HepG2 (cell line): ENCODE measurements around the gene CRY1. TPM values are rescaled to one million over a fixed set of nuclear protein-coding genes. Genes with fewer than 3 reads are reported as not detected.

Experiments used
- ZNF737 ChIP-seq: sonication (generic); formaldehyde crosslinking; IDR thresholded peaks from 2 replicates; pipeline ENCODE4 v1.5.0; 2020; ENCODE audit warnings: missing genetic modification reagents, mild to moderate bottlenecking, borderline replicate concordance
- ZNF746 ChIP-seq: sonication (generic); formaldehyde crosslinking; IDR thresholded peaks from 2 replicates; pipeline ENCODE4 v1.8.0; 2022; ENCODE audit warnings: mild to moderate bottlenecking, missing genetic modification reagents
- ZNF839 ChIP-seq: sonication (generic); formaldehyde crosslinking; IDR thresholded peaks from 2 replicates; pipeline ENCODE4 v1.4.0; 2020; ENCODE audit warnings: missing genetic modification reagents, mild to moderate bottlenecking, borderline replicate concordance
- ZNF891 ChIP-seq: sonication (generic); formaldehyde crosslinking; IDR thresholded peaks from 2 replicates; pipeline ENCODE4 v1.5.0; 2020; ENCODE audit warnings: mild to moderate bottlenecking, missing genetic modification reagents
- polyA plus RNA-seq, 8 experiments: library from polyadenylated mRNA; depleted of rRNA in 3 of 8; stranded (reverse) in 7 of 8; unstranded in 1 of 8; fragments of >200 nt; fragmentation: Illumina TruSeq in 4 of 8; extraction: Trizol in 4 of 8; gene quantifications; 2 replicates each; pipeline versions ENCODE4 v1.2.1 to v1.2.3, GENCODE V29; 2011 to 2016; ENCODE audit warnings: low read depth in 4 of 8, missing spikeins in 1 of 8, mixed read lengths in 1 of 8; ENCODE audit not compliant: insufficient read depth in 1 of 8
- total RNA-seq, 5 experiments: library from RNA; depleted of rRNA; stranded (reverse); fragments of >200 nt; fragmentation: Illumina TruSeq; extraction: Trizol; gene quantifications; 2 replicates each; pipeline ENCODE4 v1.2.3, GENCODE V29; 2016; ENCODE audit warnings: low read depth in 1 of 5
- TF ChIP-seq, protein P1 (sequence below): sonication (generic); formaldehyde crosslinking; IDR thresholded peaks from 2 replicates; pipeline ENCODE4 v1.4.0; 2020; ENCODE audit warnings: missing genetic modification reagents, borderline replicate concordance
- TF ChIP-seq, protein P2 (sequence below): sonication (generic); formaldehyde crosslinking; IDR thresholded peaks from 2 replicates; pipeline ENCODE4 v1.4.0; 2020; ENCODE audit warnings: missing genetic modification reagents
- TF ChIP-seq, protein P3 (sequence below): sonication (generic); formaldehyde crosslinking; IDR thresholded peaks from 2 replicates; pipeline ENCODE4 v1.8.1; 2023; ENCODE audit warnings: missing genetic modification reagents, mild to moderate bottlenecking, borderline replicate concordance
- TF ChIP-seq, protein P4 (sequence below): sonication (generic); formaldehyde crosslinking; IDR thresholded peaks from 2 replicates; pipeline ENCODE4 v1.4.0; 2020; ENCODE audit warnings: missing genetic modification reagents, borderline replicate concordance
- TF ChIP-seq, protein P5 (sequence below): sonication (generic); formaldehyde crosslinking; IDR thresholded peaks from 2 replicates; pipeline ENCODE4 v1.5.0; 2020; ENCODE audit warnings: mild to moderate bottlenecking, missing genetic modification reagents, borderline replicate concordance

CRY1 gene
- total and polyA plus RNA-seq, 2 of the 13 experiments (the other 11 are each of a cell fraction or from before 2014, with no cell fraction given) = 11.4 to 13.9 TPM

DNA sequence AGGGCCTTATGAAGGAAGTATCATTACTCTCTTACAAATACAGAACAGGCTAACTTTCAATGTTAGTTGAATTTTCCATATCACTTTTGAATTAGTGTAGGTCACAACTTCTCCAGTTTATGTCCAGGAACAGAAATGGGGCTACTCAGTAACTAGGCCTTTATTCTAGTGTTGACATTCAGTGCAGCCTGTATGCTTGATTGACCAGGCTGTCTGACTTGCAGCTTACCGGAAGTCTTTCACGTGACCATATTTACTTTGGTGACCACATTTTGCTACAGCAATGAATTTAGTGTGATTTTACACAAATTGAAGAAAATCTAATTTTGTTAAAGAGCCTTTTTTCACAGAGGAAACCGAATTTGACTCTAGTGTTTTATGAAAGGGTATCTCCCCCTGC lies 118.8 kb downstream of the CRY1 start (continued):
- TF ChIP-seq, protein P1, sequence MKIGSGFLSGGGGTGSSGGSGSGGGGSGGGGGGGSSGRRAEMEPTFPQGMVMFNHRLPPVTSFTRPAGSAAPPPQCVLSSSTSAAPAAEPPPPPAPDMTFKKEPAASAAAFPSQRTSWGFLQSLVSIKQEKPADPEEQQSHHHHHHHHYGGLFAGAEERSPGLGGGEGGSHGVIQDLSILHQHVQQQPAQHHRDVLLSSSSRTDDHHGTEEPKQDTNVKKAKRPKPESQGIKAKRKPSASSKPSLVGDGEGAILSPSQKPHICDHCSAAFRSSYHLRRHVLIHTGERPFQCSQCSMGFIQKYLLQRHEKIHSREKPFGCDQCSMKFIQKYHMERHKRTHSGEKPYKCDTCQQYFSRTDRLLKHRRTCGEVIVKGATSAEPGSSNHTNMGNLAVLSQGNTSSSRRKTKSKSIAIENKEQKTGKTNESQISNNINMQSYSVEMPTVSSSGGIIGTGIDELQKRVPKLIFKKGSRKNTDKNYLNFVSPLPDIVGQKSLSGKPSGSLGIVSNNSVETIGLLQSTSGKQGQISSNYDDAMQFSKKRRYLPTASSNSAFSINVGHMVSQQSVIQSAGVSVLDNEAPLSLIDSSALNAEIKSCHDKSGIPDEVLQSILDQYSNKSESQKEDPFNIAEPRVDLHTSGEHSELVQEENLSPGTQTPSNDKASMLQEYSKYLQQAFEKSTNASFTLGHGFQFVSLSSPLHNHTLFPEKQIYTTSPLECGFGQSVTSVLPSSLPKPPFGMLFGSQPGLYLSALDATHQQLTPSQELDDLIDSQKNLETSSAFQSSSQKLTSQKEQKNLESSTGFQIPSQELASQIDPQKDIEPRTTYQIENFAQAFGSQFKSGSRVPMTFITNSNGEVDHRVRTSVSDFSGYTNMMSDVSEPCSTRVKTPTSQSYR (CRISPR knock-in tag) = no peak
- TF ChIP-seq, protein P2, sequence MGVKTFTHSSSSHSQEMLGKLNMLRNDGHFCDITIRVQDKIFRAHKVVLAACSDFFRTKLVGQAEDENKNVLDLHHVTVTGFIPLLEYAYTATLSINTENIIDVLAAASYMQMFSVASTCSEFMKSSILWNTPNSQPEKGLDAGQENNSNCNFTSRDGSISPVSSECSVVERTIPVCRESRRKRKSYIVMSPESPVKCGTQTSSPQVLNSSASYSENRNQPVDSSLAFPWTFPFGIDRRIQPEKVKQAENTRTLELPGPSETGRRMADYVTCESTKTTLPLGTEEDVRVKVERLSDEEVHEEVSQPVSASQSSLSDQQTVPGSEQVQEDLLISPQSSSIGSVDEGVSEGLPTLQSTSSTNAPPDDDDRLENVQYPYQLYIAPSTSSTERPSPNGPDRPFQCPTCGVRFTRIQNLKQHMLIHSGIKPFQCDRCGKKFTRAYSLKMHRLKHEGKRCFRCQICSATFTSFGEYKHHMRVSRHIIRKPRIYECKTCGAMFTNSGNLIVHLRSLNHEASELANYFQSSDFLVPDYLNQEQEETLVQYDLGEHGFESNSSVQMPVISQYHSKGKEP (CRISPR knock-in tag) = no peak
- no peak for TF ChIP-seq ZNF839 (CRISPR knock-in tag)
- TF ChIP-seq, protein P3, sequence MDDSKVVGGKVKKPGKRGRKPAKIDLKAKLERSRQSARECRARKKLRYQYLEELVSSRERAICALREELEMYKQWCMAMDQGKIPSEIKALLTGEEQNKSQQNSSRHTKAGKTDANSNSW = no peak
- TF ChIP-seq ZNF891 (CRISPR knock-in tag) = no peak
- TF ChIP-seq, protein P4, sequence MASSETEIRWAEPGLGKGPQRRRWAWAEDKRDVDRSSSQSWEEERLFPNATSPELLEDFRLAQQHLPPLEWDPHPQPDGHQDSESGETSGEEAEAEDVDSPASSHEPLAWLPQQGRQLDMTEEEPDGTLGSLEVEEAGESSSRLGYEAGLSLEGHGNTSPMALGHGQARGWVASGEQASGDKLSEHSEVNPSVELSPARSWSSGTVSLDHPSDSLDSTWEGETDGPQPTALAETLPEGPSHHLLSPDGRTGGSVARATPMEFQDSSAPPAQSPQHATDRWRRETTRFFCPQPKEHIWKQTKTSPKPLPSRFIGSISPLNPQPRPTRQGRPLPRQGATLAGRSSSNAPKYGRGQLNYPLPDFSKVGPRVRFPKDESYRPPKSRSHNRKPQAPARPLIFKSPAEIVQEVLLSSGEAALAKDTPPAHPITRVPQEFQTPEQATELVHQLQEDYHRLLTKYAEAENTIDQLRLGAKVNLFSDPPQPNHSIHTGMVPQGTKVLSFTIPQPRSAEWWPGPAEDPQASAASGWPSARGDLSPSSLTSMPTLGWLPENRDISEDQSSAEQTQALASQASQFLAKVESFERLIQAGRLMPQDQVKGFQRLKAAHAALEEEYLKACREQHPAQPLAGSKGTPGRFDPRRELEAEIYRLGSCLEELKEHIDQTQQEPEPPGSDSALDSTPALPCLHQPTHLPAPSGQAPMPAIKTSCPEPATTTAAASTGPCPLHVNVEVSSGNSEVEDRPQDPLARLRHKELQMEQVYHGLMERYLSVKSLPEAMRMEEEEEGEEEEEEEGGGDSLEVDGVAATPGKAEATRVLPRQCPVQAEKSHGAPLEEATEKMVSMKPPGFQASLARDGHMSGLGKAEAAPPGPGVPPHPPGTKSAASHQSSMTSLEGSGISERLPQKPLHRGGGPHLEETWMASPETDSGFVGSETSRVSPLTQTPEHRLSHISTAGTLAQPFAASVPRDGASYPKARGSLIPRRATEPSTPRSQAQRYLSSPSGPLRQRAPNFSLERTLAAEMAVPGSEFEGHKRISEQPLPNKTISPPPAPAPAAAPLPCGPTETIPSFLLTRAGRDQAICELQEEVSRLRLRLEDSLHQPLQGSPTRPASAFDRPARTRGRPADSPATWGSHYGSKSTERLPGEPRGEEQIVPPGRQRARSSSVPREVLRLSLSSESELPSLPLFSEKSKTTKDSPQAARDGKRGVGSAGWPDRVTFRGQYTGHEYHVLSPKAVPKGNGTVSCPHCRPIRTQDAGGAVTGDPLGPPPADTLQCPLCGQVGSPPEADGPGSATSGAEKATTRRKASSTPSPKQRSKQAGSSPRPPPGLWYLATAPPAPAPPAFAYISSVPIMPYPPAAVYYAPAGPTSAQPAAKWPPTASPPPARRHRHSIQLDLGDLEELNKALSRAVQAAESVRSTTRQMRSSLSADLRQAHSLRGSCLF = no peak
- TF ChIP-seq, protein P5, sequence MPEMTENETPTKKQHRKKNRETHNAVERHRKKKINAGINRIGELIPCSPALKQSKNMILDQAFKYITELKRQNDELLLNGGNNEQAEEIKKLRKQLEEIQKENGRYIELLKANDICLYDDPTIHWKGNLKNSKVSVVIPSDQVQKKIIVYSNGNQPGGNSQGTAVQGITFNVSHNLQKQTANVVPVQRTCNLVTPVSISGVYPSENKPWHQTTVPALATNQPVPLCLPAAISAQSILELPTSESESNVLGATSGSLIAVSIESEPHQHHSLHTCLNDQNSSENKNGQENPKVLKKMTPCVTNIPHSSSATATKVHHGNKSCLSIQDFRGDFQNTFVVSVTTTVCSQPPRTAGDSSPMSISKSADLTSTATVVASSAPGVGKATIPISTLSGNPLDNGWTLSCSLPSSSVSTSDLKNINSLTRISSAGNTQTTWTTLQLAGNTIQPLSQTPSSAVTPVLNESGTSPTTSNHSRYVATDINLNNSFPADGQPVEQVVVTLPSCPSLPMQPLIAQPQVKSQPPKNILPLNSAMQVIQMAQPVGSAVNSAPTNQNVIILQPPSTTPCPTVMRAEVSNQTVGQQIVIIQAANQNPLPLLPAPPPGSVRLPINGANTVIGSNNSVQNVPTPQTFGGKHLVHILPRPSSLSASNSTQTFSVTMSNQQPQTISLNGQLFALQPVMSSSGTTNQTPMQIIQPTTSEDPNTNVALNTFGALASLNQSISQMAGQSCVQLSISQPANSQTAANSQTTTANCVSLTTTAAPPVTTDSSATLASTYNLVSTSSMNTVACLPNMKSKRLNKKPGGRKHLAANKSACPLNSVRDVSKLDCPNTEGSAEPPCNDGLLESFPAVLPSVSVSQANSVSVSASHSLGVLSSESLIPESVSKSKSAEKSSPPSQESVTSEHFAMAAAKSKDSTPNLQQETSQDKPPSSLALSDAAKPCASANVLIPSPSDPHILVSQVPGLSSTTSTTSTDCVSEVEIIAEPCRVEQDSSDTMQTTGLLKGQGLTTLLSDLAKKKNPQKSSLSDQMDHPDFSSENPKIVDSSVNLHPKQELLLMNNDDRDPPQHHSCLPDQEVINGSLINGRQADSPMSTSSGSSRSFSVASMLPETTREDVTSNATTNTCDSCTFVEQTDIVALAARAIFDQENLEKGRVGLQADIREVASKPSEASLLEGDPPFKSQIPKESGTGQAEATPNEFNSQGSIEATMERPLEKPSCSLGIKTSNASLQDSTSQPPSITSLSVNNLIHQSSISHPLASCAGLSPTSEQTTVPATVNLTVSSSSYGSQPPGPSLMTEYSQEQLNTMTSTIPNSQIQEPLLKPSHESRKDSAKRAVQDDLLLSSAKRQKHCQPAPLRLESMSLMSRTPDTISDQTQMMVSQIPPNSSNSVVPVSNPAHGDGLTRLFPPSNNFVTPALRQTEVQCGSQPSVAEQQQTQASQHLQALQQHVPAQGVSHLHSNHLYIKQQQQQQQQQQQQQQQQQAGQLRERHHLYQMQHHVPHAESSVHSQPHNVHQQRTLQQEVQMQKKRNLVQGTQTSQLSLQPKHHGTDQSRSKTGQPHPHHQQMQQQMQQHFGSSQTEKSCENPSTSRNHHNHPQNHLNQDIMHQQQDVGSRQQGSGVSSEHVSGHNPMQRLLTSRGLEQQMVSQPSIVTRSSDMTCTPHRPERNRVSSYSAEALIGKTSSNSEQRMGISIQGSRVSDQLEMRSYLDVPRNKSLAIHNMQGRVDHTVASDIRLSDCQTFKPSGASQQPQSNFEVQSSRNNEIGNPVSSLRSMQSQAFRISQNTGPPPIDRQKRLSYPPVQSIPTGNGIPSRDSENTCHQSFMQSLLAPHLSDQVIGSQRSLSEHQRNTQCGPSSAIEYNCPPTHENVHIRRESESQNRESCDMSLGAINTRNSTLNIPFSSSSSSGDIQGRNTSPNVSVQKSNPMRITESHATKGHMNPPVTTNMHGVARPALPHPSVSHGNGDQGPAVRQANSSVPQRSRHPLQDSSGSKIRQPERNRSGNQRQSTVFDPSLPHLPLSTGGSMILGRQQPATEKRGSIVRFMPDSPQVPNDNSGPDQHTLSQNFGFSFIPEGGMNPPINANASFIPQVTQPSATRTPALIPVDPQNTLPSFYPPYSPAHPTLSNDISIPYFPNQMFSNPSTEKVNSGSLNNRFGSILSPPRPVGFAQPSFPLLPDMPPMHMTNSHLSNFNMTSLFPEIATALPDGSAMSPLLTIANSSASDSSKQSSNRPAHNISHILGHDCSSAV (CRISPR knock-in tag) = no peak
- TF ChIP-seq ZNF737 (CRISPR knock-in tag) = no peak
- TF ChIP-seq ZNF746 (CRISPR knock-in tag) = no peak
